Breast epithelium (tissue), 3 donors: Measurements from ENCODE around the gene PIK3R5.

Source experiments
- CTCF ChIP-seq, 3 donors: fragments of 450-650 bp; IDR thresholded peaks; one replicate each; pipeline ENCODE4 v1.5.1; 2016 to 2017; ENCODE audit warnings: antibody characterized with exemption in 3 of 3, mild to moderate bottlenecking in 3 of 3, moderate library complexity in 3 of 3
- POLR2AphosphoS5 ChIP-seq, 3 donors: sonication (generic); formaldehyde crosslinking; IDR thresholded peaks; one replicate each; pipeline ENCODE4 v1.6.1; 2017; ENCODE audit warnings: antibody characterized with exemption in 3 of 3

GRCh38 chr17:8959312-8959918 lies 6.1 kb downstream of the PIK3R5 start:
- TF ChIP-seq CTCF (IDR thresholded peaks at IDR 0.05) (no peak), POLR2AphosphoS5 (IDR thresholded peaks at IDR 0.05) (no peak)
